ENCODE data around the gene KLHL29.

Gene KLHL29

GRCh38 chr2:23556929-23557328, 171.9 kb downstream of the KLHL29 start:
- DNase-seq, result no peak

GRCh38 chr2:23557455-23557854, 172.5 kb downstream of the KLHL29 start:
- no peak for DNase-seq

GRCh38 chr2:23559561-23560239, 174.7 kb downstream of the KLHL29 start:
- DNase-seq, result no peak

- DNase-seq, result no peak
These were observed 176.1 kb downstream of the KLHL29 start for GRCh38 chr2:23561088-23561487.

- DNase-seq, result no peak
These were observed 176.6 kb downstream of the KLHL29 start for GRCh38 chr2:23561544-23561943.

GRCh38 chr2:23562143-23562542, 177.2 kb downstream of the KLHL29 start:
- DNase-seq, result no peak

- no peak for DNase-seq
These were observed 178.2 kb downstream of the KLHL29 start for GRCh38 chr2:23563151-23563550.

- DNase-seq, result peak; percentile 88
These were observed 179.0 kb downstream of the KLHL29 start for GRCh38 chr2:23563673-23564614.

- DNase-seq, result peak; percentile 82
These were observed 179.6 kb downstream of the KLHL29 start for GRCh38 chr2:23564615-23564960.

GRCh38 chr2:23565374-23565773, 180.4 kb downstream of the KLHL29 start:
- DNase-seq, result no peak

- DNase-seq, result no peak
These were observed 180.8 kb downstream of the KLHL29 start for GRCh38 chr2:23565814-23566213.

- DNase-seq, result peak; percentile 23
These were observed 181.5 kb downstream of the KLHL29 start for GRCh38 chr2:23566241-23567142.

GRCh38 chr2:23567161-23567756, 182.3 kb downstream of the KLHL29 start:
- peak; percentile 28 for DNase-seq

GRCh38 chr2:23568211-23568610, 183.2 kb downstream of the KLHL29 start:
- DNase-seq, result no peak

- peak; percentile 12 for DNase-seq
These were observed 183.7 kb downstream of the KLHL29 start for GRCh38 chr2:23568626-23569190.

- DNase-seq, result no peak
These were observed 184.9 kb downstream of the KLHL29 start for GRCh38 chr2:23569761-23570365.

GRCh38 chr2:23571085-23571484, 186.1 kb downstream of the KLHL29 start:
- no peak for DNase-seq

- DNase-seq, result no peak
These were observed 186.7 kb downstream of the KLHL29 start for GRCh38 chr2:23571527-23572282.

- no peak for DNase-seq
These were observed 190.1 kb downstream of the KLHL29 start for GRCh38 chr2:23574919-23575654.

- DNase-seq, result no peak
These were observed 194.1 kb downstream of the KLHL29 start for GRCh38 chr2:23578964-23579671.

Data from EL (cell line).